B cell (primary cell): ENCODE measurements around the gene BPIFB2.

Experiments used
- CTCF ChIP-seq: fragments of 200-600 bp; IDR thresholded peaks from one replicate; pipeline ENCODE4 v1.8.0; 2022; ENCODE audit warnings: antibody characterized with exemption, mild to moderate bottlenecking
- EZH2 ChIP-seq: IDR thresholded peaks from 2 replicates; pipeline ENCODE4 v1.6.1; 2012; ENCODE audit warnings: borderline replicate concordance, low read depth, mild to moderate bottlenecking, moderate library complexity, low read length; ENCODE audit not compliant: insufficient read depth, poor library complexity, severe bottlenecking

GRCh38 chr20:33026779-33027759, 19.6 kb downstream of the BPIFB2 start:
- no peak for TF ChIP-seq CTCF
- TF ChIP-seq EZH2 = no peak
